Activated CD4-positive, alpha-beta memory T cell treated with anti-CD3 and anti-CD28 coated beads, Interleukin-2, amount 10 ng/mL, durations not matched to agents 7 days and 5 days (primary cell): ENCODE results near the gene ILDR2. TPM values are rescaled to one million over a fixed set of nuclear protein-coding genes. Genes with fewer than 3 reads are reported as not detected.
"Not testable (repeated sequence)": the region's sequence is repeated elsewhere in the genome, so short reads cannot be mapped to it uniquely, and the experiment has no call there.

ENCODE experiments used
- CTCF ChIA-PET: fragments of 350-600 bp; sonication (Branson Sonifier 250); formaldehyde crosslinking; loops from one replicate; lab custom pipeline; 2021; ENCODE audit warnings: antibody characterized with exemption, inconsistent platforms; lab: Charles Lee
- POLR2A ChIA-PET: fragments of 350-600 bp; sonication (Branson Sonifier 250); formaldehyde crosslinking; loops from one replicate; lab custom pipeline; 2021; ENCODE audit warnings: antibody characterized with exemption; lab: Charles Lee
- DNase-seq: peaks from one replicate; pipeline ENCODE4 v3.0.0-alpha.2; 2020
- H3K27ac Mint-ChIP-seq: one replicate; pipeline ENCODE4 v1.8.0; 2021; ENCODE audit warnings: mild to moderate bottlenecking, mixed read lengths
- H3K27me3 Mint-ChIP-seq: one replicate; pipeline ENCODE4 v1.8.0; 2021; ENCODE audit warnings: mixed read lengths
- H3K36me3 Mint-ChIP-seq: one replicate; pipeline ENCODE4 v1.8.0; 2021; ENCODE audit warnings: low read depth, mixed read lengths
- H3K4me1 Mint-ChIP-seq: one replicate; pipeline ENCODE4 v1.8.0; 2021; ENCODE audit warnings: mixed read lengths
- H3K4me3 Mint-ChIP-seq: one replicate; pipeline ENCODE4 v1.8.0; 2021; ENCODE audit warnings: mild to moderate bottlenecking, mixed read lengths
- H3K9me3 Mint-ChIP-seq: one replicate; pipeline ENCODE4 v1.8.0; 2021; ENCODE audit warnings: mixed read lengths
- total RNA-seq, 2 experiments: library from RNA; stranded (reverse); gene quantifications; one replicate each; pipeline ENCODE4 v1.2.3, GENCODE V29; 2021

ILDR2 gene
- total RNA-seq, 2 experiments from 2014 or later = 9.3 to 9.8 TPM

DNA sequence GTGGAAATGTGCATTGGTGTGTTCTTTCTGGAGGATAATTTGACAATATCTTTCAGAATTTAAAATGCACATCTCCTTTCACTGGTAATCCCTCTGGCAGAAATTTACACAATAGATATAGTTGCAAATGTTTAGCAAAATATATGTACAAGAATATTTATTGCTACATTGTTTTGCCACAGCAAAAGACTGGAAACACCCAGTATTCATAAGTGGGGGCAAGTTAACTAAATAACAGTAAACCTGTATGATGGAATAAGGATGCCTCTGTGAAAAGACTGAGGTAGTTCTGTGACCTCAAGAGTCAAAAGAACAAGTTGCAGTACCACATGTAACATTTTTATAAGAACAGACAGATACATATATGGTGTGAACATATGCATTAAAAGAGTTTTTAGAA, 85.6 kb downstream of the ILDR2 start:
- H3K4me1 Mint-ChIP-seq = peaks cover 14% of the 10 kb centered on the region
- ChIA-PET CTCF (no interaction called here), POLR2A (no interaction called here)
- no peak overlapping the region for H3K4me3 Mint-ChIP-seq
- no peaks in the 10 kb centered on the region for H3K9me3 Mint-ChIP-seq
- no peak for DNase-seq
- H3K27ac Mint-ChIP-seq = no peak overlapping the region
- peaks cover 43% of the 10 kb centered on the region for H3K27me3 Mint-ChIP-seq
- H3K36me3 Mint-ChIP-seq = peaks cover 2% of the 10 kb centered on the region

DNA sequence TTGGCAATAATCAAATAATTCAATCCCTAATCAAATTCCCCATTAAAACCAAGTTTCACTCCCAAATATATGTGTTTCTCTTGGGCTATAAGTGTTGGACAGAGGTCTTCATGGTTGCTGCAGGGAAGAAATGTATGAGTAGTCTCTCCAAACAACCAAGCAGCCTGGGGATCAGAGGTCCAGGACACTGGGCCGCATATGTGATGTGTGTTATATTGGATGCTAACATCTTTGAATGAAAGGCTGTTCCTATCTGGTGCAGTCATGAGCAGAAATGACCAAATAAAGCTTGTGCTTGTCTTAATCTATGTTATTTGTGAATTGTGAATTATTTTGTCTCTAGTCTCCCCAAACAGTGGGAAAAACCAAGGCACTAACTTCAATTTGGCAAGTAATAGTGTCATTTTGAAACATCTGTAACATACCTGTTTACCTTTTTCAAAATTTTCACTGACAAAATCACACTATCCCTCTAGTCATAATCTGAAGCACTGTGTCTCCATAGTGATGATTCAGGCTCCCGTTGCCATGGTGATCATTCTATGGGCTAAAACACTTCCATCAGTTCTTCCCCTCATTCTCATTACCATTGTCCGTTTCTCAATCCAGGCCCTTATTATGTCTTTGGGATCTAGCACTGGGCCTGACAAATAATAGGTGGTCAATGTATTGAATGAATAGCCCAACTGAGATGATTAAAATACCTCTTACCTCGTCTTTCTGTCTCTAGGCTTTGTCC, 86.8 kb downstream of the ILDR2 start:
- POLR2A ChIA-PET = no interaction called here
- no peaks in the 10 kb centered on the region for H3K9me3 Mint-ChIP-seq
- no peak for DNase-seq
- no peak overlapping the region for H3K27ac Mint-ChIP-seq
- H3K27me3 Mint-ChIP-seq = peaks cover 43% of the 10 kb centered on the region
- no peak overlapping the region for H3K4me3 Mint-ChIP-seq
- no peaks in the 10 kb centered on the region for H3K36me3 Mint-ChIP-seq
- CTCF ChIA-PET = interaction anchor here (0.7 kb wide), 1 partner anchor 1222 kb away, joined by 3 read pairs; no protein-coding TSS in a partner anchor
- H3K4me1 Mint-ChIP-seq = peaks cover 25% of the 10 kb centered on the region

DNA sequence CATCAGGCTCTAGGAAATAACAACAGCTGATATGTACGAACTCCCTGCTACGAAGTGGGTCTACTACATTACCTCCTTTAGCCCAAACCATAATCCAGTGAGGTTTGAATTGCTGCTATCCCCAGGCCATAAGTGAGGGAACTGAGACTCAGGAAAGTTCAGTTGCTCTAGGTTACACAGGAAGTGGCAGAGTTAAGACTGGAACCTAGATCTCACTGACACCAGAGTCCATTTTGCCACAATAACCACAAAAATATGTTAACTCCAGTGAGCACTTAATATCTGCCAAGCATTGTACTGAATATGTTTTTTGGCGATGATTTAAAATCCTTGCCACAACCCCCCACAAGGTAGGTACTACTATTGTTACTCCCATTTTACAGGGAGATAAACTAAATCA, 90.4 kb downstream of the ILDR2 start:
- H3K9me3 Mint-ChIP-seq = no peaks in the 10 kb centered on the region
- H3K27ac Mint-ChIP-seq = no peak overlapping the region
- ChIA-PET POLR2A (interaction anchor here (1.0 to 2.2 kb wide), 2 partner anchors 8 to 21 kb away, joined by 3 to 7 read pairs; no protein-coding TSS in a partner anchor), CTCF (interaction anchor here (1.9 to 7.6 kb wide), 4 partner anchors 9 to 175 kb away, joined by 7 to 81 read pairs (median 22); partner anchors contain the start of gene TADA1)
- H3K27me3 Mint-ChIP-seq = peaks cover 32% of the 10 kb centered on the region
- H3K4me1 Mint-ChIP-seq = peaks cover 25% of the 10 kb centered on the region
- no peaks in the 10 kb centered on the region for H3K36me3 Mint-ChIP-seq
- no peak overlapping the region for H3K4me3 Mint-ChIP-seq
- no peak for DNase-seq

DNA sequence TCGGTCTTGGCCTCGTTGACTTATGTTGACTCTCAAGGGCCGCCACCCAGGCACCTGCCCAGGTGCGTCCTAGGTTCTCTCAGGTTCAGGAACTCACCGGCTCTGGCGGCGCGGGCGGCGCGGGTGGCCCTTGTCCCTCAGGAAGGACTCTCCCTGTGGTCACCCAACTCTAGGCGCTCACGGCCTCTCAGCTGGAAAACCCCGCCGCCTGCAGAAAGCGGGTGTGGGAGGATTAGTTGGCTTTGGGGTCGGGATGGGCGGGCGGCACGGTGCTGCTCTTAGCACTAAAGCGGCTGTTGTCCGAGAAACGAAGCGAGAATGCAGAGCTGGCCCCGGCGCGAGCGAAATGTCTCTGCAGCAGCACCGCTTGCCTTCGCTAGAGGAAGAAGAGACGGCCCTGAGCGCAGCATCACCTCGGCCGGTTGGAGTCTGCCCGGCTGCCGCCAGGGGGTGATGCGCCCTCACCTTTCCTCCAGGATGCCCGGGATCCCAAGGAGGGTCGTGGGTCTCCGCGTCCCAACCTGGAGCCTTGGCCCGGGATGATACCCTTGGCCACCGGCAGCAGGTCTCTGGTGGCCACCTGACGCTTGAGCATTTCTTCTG, 91.2 kb downstream of the ILDR2 start:
- no peaks in the 10 kb centered on the region for H3K36me3 Mint-ChIP-seq
- ChIA-PET CTCF (interaction anchor here (0.8 to 7.6 kb wide), 7 partner anchors 8 to 183 kb away, joined by 3 to 81 read pairs (median 7); partner anchors contain the start of gene TADA1), POLR2A (interaction anchor here (1.0 to 2.2 kb wide), 2 partner anchors 8 to 22 kb away, joined by 3 to 7 read pairs; no protein-coding TSS in a partner anchor)
- no peak overlapping the region for H3K4me3 Mint-ChIP-seq
- no peak overlapping the region for H3K27ac Mint-ChIP-seq
- peaks cover 25% of the 10 kb centered on the region for H3K4me1 Mint-ChIP-seq
- H3K27me3 Mint-ChIP-seq = peaks cover 28% of the 10 kb centered on the region
- no peaks in the 10 kb centered on the region for H3K9me3 Mint-ChIP-seq
- peak; percentile 55 for DNase-seq

DNA sequence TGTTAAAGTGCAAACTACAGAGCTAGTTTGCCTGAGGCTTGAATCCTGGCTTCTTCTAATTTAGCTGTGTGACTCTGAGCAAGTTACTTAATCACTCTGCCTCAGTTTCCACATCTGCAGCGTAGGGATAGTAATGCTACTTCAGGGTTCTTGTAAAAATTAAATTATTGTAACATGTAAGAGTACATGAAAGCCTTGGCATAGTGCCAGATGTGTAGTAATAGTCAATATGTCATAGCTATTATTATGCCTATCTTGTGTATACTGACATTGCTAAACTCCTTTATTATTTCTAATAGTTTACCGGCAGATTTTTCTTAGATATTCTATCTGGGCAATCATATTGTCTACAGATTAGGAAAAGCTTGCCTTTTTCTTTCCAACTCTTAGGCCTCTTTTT, 92.4 kb downstream of the ILDR2 start:
- H3K36me3 Mint-ChIP-seq = no peaks in the 10 kb centered on the region
- H3K27me3 Mint-ChIP-seq = peaks cover 28% of the 10 kb centered on the region
- CTCF ChIA-PET = interaction anchor here (0.7 to 7.6 kb wide), 6 partner anchors 11 to 184 kb away, joined by 3 to 81 read pairs (median 12); partner anchors contain the start of gene POGK
- no peak for DNase-seq
- H3K9me3 Mint-ChIP-seq = peaks cover 4% of the 10 kb centered on the region
- POLR2A ChIA-PET = interaction anchor here (1.0 to 1.2 kb wide), 2 partner anchors 23 to 28 kb away, joined by 3 read pairs; no protein-coding TSS in a partner anchor
- H3K4me3 Mint-ChIP-seq = no peak overlapping the region
- H3K27ac Mint-ChIP-seq = no peak overlapping the region
- peaks cover 25% of the 10 kb centered on the region for H3K4me1 Mint-ChIP-seq

DNA sequence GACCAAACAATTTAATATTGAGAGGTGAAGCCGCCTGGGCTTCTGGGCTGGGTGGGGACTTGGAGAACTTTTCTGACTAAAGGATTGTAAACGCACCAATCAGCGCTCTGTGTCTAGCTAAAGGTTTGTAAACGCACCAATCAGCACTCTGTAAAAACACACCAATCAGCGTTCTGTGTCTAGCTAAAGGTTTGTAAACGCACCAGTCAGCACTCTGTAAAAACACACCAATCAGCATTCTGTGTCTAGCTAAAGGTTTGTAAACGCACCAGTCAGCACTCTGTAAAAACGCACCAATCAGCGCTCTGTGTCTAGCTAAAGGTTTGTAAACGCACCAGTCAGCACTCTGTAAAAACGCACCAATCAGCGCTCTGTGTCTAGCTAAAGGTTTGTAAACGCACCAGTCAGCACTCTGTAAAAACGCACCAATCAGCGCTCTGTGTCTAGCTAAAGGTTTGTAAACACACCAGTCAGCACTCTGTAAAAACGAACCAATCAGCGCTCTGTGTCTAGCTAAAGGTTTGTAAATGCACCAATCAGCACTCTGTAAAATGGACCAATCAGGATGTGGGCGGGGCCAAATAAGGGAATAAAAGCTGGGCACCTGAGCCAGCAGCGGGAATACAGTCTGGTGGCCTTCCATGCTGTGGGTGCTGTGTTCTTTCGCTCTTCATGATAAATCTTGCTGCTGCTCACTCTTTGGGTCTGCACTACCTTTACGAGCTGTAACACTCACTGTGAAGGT, 97.0 kb downstream of the ILDR2 start:
- H3K9me3 Mint-ChIP-seq, DNase-seq, H3K27ac Mint-ChIP-seq, H3K27me3 Mint-ChIP-seq, H3K4me3 Mint-ChIP-seq: not testable (repeated sequence)
- H3K4me1 Mint-ChIP-seq = peaks cover 35% of the 10 kb centered on the region
- ChIA-PET CTCF (interaction anchor here (0.9 to 7.6 kb wide), 5 partner anchors 27 to 342 kb away, joined by 3 to 81 read pairs (median 4); no protein-coding TSS in a partner anchor), POLR2A (interaction anchor here (0.8 to 2.1 kb wide), 2 partner anchors 27 to 180 kb away, joined by 4 to 7 read pairs; no protein-coding TSS in a partner anchor)
- peaks cover 15% of the 10 kb centered on the region for H3K36me3 Mint-ChIP-seq

DNA sequence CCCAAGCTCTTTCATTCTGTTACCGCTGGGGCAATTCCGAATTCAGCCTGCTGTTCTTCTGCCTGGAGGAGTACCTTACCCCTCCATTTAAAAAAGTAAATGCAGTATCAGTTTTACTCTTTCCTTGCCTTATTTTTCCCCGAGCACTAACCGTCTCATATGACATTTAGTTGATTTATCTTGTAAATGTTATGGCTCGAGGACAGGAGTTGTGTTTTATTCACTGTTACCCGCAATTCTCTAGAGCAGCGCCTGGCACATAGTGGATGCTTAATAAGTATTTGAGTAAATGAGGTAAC, 98.9 kb downstream of the ILDR2 start:
- peak overlapping the region; percentile 97 for H3K27ac Mint-ChIP-seq
- H3K36me3 Mint-ChIP-seq = peaks cover 22% of the 10 kb centered on the region
- no peak for DNase-seq
- peak overlapping the region; percentile 92 for H3K4me3 Mint-ChIP-seq
- H3K9me3 Mint-ChIP-seq = peaks cover 4% of the 10 kb centered on the region
- POLR2A ChIA-PET = interaction anchor here (0.6 to 2.5 kb wide), 16 partner anchors 8 to 1060 kb away, joined by 3 to 30 read pairs (median 4); partner anchors contain the start of genes CD247, DCAF6, POGK and POU2F1
- H3K4me1 Mint-ChIP-seq = peaks cover 47% of the 10 kb centered on the region
- peaks cover 3% of the 10 kb centered on the region for H3K27me3 Mint-ChIP-seq
- CTCF ChIA-PET = interaction anchor here (0.7 to 3.5 kb wide), 12 partner anchors 8 to 658 kb away, joined by 3 to 22 read pairs (median 6); partner anchors contain the start of genes POGK and POU2F1

DNA sequence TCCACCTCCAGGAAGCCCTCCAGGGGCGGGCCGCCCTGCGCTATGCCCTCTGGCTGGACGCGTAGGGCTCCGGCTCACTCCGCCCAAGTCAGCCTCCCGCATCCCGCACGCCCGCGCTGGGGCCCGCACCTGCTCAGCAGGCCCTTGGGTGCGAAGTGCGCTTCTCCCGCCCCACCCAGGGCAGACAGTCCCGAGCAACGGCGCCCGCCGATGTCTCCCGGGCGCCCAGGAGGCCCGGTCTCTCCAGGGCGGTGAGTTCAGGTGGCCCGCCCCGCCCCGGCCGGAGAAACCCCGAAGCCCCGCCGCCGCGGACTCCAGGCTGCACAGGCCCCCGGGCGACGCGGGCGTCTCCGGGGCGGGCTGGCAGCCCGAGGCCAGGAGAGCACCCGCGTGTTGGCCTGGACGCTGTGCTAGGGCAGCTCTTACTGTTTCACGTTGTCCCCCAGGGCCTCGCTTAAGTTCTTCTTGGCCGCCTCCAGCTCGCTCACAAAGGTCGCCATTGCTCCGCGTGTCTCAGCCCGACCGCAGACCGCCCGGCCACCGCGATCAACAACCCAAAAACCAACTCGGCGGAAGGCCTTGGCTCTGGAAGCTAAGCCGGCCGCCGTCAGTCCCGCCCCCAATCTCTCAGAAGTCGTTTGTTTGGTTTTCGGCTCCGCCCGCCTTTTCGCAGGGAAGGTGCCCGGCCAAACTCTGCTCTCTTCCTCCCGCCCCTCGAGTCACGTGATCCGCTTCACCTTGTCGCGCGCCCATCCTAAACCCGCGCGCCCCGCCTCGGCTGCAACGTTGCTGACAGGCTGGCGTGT, 99.4 kb downstream of the ILDR2 start, which contains the start of gene TADA1:
Gene TADA1, minus strand, starts transcription at position 531 of the 806 bp plus-strand sequence. Its CDS starts 31 bp downstream, at position 500.
- peak within 1 kb of the TSS; percentile 92 for H3K4me3 Mint-ChIP-seq

DNA sequence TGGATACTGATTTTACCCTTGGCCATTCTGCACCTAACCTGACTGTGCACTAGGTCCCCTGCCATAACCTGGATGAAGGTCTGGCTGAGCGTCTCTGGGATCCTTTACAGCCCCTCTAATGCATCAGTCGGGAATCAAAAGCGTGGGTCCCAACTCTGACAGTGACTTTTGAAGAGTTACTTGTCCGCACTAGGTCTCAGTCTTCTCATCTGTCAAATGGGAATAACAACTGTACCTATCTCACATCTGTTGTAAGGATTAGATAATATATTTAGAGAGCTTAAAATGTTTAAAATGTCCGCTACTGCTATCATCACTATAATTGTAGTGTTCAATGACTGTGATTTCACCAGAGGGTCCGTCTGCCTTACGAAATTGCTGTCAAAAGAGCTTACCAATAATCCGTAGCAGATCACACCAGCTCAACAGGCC, 100.0 kb downstream of the ILDR2 start:
- DNase-seq = no peak
- H3K27me3 Mint-ChIP-seq = peaks cover 2% of the 10 kb centered on the region
- peak overlapping the region; percentile 92 for H3K4me3 Mint-ChIP-seq
- ChIA-PET POLR2A (interaction anchor here (0.6 to 2.5 kb wide), 15 partner anchors 9 to 1061 kb away, joined by 3 to 30 read pairs (median 3); partner anchors contain the start of genes CD247, DCAF6, POGK and POU2F1), CTCF (interaction anchor here (0.6 to 3.5 kb wide), 10 partner anchors 9 to 659 kb away, joined by 3 to 22 read pairs (median 8); partner anchors contain the start of genes POGK and POU2F1)
- peak overlapping the region; percentile 76 for H3K27ac Mint-ChIP-seq
- H3K4me1 Mint-ChIP-seq = peaks cover 56% of the 10 kb centered on the region
- peaks cover 22% of the 10 kb centered on the region for H3K36me3 Mint-ChIP-seq
- H3K9me3 Mint-ChIP-seq = peaks cover 4% of the 10 kb centered on the region

More for the DNA sequence above, 99.4 kb downstream of the ILDR2 start, which contains the start of gene TADA1:
- ChIA-PET POLR2A (interaction anchor here (0.6 to 2.5 kb wide), 22 partner anchors 9 to 1060 kb away, joined by 3 to 30 read pairs (median 3); partner anchors contain the start of genes CD247, DCAF6, POGK and POU2F1), CTCF (interaction anchor here (0.6 to 3.5 kb wide), 13 partner anchors 9 to 658 kb away, joined by 3 to 22 read pairs (median 4); partner anchors contain the start of genes POGK and POU2F1)
- peaks cover 22% of the 10 kb centered on the region for H3K36me3 Mint-ChIP-seq
- peaks cover 4% of the 10 kb centered on the region for H3K9me3 Mint-ChIP-seq
- H3K27me3 Mint-ChIP-seq = peaks cover 3% of the 10 kb centered on the region
- peaks cover 52% of the 10 kb centered on the region for H3K4me1 Mint-ChIP-seq
- H3K27ac Mint-ChIP-seq = peak within 1 kb of the TSS; percentile 97
- peak; percentile 99 for DNase-seq

DNA sequence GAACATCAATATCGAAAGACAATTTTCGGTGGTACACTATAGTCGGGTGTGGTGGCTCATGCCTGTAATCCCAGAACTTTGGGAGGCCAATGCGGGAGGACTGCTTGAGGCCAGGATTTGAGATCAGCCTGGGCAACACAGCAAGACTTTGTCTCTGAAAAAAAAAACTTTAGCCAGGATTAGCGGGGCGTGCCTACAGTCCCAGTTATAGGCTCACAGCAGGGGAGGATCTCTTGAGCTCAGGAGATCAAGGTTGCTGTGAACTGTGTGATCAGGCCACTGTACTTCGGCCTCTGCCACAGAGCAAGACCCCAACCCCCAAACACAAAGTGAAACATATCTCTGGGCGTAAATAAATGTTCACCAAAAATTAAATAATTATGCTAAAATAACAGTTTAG, 100.9 kb downstream of the ILDR2 start:
- Mint-ChIP-seq H3K36me3 (peaks cover 22% of the 10 kb centered on the region), H3K9me3 (peaks cover 4% of the 10 kb centered on the region), H3K27me3 (no peaks in the 10 kb centered on the region), H3K4me1 (peaks cover 65% of the 10 kb centered on the region), H3K4me3 (peak overlapping the region; percentile 17), H3K27ac (no peak overlapping the region)
- POLR2A ChIA-PET = interaction anchor here (1.3 to 2.5 kb wide), 2 partner anchors 27 to 643 kb away, joined by 3 to 8 read pairs; partner anchors contain the start of gene CD247
- DNase-seq = no peak
- CTCF ChIA-PET = interaction anchor here (2.4 to 3.5 kb wide), 4 partner anchors 31 to 345 kb away, joined by 9 to 21 read pairs (median 14); partner anchors contain the start of genes POGK and POU2F1

DNA sequence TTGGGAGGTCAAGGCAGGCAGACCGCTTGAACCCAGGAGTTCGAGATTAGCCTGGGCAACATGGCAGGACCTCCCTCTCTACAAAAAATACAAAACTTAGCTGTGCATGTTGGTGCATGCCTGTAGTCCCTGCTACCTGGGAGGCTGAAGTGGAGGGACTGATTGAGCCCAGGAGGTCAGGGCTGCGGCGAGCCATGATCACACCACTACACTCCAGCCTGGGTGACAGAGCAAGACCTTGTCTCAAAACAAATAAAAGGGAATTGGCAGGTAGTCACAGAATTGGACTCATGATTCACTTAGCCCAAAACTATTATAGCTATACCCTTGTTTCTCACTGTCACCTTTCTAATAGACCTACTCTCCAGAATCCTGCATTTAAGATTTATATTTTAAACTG, 104.8 kb downstream of the ILDR2 start:
- Mint-ChIP-seq H3K9me3 (no peaks in the 10 kb centered on the region), H3K36me3 (peaks cover 35% of the 10 kb centered on the region), H3K4me3 (no peak overlapping the region), H3K27ac (no peak overlapping the region), H3K4me1 (peaks cover 60% of the 10 kb centered on the region), H3K27me3 (no peaks in the 10 kb centered on the region)
- ChIA-PET POLR2A (no interaction called here), CTCF (interaction anchor here (1.2 to 1.6 kb wide), 3 partner anchors 36 to 188 kb away, joined by 4 to 5 read pairs (median 5); no protein-coding TSS in a partner anchor)
- no peak for DNase-seq
